H1 (cell line): ENCODE results near the gene SEC16A. TPM values are rescaled to one million over a fixed set of nuclear protein-coding genes. Genes with fewer than 3 reads are reported as not detected.

Experiments used
- CTCF ChIA-PET: fragments of 300-600 bp; sonication (Branson Sonifier 250); formaldehyde crosslinking; loops from one replicate; lab custom pipeline; 2021; ENCODE audit not compliant: partially characterized antibody; lab: Charles Lee
- POLR2A ChIA-PET: fragments of 300-600 bp; sonication (Branson Sonifier 250); formaldehyde crosslinking; loops from one replicate; lab custom pipeline; 2021; ENCODE audit warnings: inconsistent platforms; ENCODE audit not compliant: partially characterized antibody; lab: Charles Lee
- DNase-seq, 2 experiments: peaks; one replicate each; pipeline versions ENCODE4 v3.0.0 to v3.0.0-alpha.2; 2010 to 2022; ENCODE audit warnings: low spot score in 2 of 2, low read depth in 1 of 2, mixed read lengths in 1 of 2
- FAIRE-seq: peaks from 2 replicates; lab custom pipeline; 2011; peaks lifted over from hg19 to GRCh38; lab: Jason Lieb, UNC
- H2AFZ ChIP-seq: 2 replicates; pipeline ENCODE4 v1.8.1; 2012; ENCODE audit warnings: low read length, inconsistent platforms
- H2AK5ac ChIP-seq: 2 replicates; pipeline ENCODE4 v1.6.1; 2013; ENCODE audit warnings: low read depth, low read length
- H2BK120ac ChIP-seq: replicated peaks from 2 replicates; pipeline ENCODE3; 2013; ENCODE audit warnings: low read depth, low read length, inconsistent platforms
- H2BK12ac ChIP-seq: 2 replicates; pipeline ENCODE4 v1.6.1; 2013; ENCODE audit warnings: low read depth, low read length
- H2BK15ac ChIP-seq: 2 replicates; pipeline ENCODE4 v1.6.1; 2013; ENCODE audit warnings: low read length
- H2BK20ac ChIP-seq: 2 replicates; pipeline ENCODE4 v1.6.1; 2013; ENCODE audit warnings: low read length
- H2BK5ac ChIP-seq: 2 replicates; pipeline ENCODE4 v1.6.1; 2013; ENCODE audit warnings: low read depth, low read length
- H3K14ac ChIP-seq: 2 replicates; pipeline ENCODE4 v1.6.1; 2013; ENCODE audit warnings: inconsistent platforms; ENCODE audit not compliant: insufficient read length
- H3K18ac ChIP-seq: 2 replicates; pipeline ENCODE4 v1.6.1; 2013; ENCODE audit warnings: low read length; ENCODE audit errors: extremely low read depth
- H3K23ac ChIP-seq: 2 replicates; pipeline ENCODE4 v1.6.1; 2013; ENCODE audit warnings: inconsistent platforms; ENCODE audit not compliant: insufficient read length
- H3K23me2 ChIP-seq: 2 replicates; pipeline ENCODE4 v1.6.1; 2013; ENCODE audit warnings: low read depth, low read length
- H3K27ac ChIP-seq: 2 replicates; pipeline ENCODE4 v1.6.1; 2011; ENCODE audit warnings: low read depth, low read length, inconsistent platforms
- H3K27me3 ChIP-seq, 4 experiments: replicated peaks in 1 of 4; 1 replicate in 1 of 4; 2 replicates in 3 of 4; pipeline versions ENCODE4 v1.6.1 to v1.8.1; 2011 to 2013; ENCODE audit warnings: low read length in 3 of 4, mild to moderate bottlenecking in 3 of 4, inconsistent platforms in 2 of 4, mixed read lengths in 2 of 4, moderate library complexity in 1 of 4; ENCODE audit not compliant: control insufficient read depth in 3 of 4, insufficient read depth in 3 of 4; ENCODE audit errors: extremely low read depth in 1 of 4
- H3K36me3 ChIP-seq, 4 experiments: 2 replicates each; pipeline versions ENCODE4 v1.6.1 to v1.8.1; 2011 to 2013; ENCODE audit warnings: mild to moderate bottlenecking in 4 of 4, low read length in 3 of 4, moderate library complexity in 2 of 4, control low read depth in 1 of 4, inconsistent platforms in 1 of 4; ENCODE audit not compliant: insufficient read depth in 4 of 4, control insufficient read depth in 2 of 4
- H3K4ac ChIP-seq: replicated peaks from 2 replicates; pipeline ENCODE3; 2013; ENCODE audit warnings: low read length, low read depth, mixed read lengths, inconsistent platforms; ENCODE audit not compliant: insufficient read length
- H3K4me1 ChIP-seq, 4 experiments: replicated peaks in 1 of 4; 1 replicate in 1 of 4; 2 replicates in 3 of 4; pipeline versions ENCODE4 v1.6.1 to v1.8.1; 2011 to 2013; ENCODE audit warnings: low read length in 3 of 4, inconsistent platforms in 2 of 4, mixed read lengths in 1 of 4; ENCODE audit not compliant: insufficient read depth in 4 of 4, control insufficient read depth in 3 of 4
- H3K4me2 ChIP-seq, 2 experiments: 2 replicates each; pipeline versions ENCODE4 v1.6.1 to v1.8.1; 2011 to 2013; ENCODE audit warnings: low read depth in 2 of 2, low read length in 2 of 2, control low read depth in 1 of 2, inconsistent platforms in 1 of 2, mild to moderate bottlenecking in 1 of 2; ENCODE audit not compliant: insufficient read depth in 1 of 2
- H3K4me3 ChIP-seq, 4 experiments: fragments of 200-600, 300-600 bp in 1 of 4; sonication (generic), shearing (Covaris generic), sonication (Bioruptor Twin) in 1 of 4; 2 replicates each; pipeline versions ENCODE4 v1.5.1 to v1.8.1; 2011 to 2016; ENCODE audit warnings: low read length in 4 of 4, low read depth in 3 of 4, control low read depth in 2 of 4, inconsistent platforms in 2 of 4, mild to moderate bottlenecking in 2 of 4, mixed read lengths in 1 of 4, moderate library complexity in 1 of 4; ENCODE audit not compliant: insufficient read depth in 2 of 4; ENCODE audit errors: extremely low read depth in 1 of 4
- H3K56ac ChIP-seq: replicated peaks from 2 replicates; pipeline ENCODE3; 2013; ENCODE audit warnings: low read depth, mild to moderate bottlenecking, mixed read lengths, low read length, inconsistent platforms; ENCODE audit not compliant: insufficient read length
- H3K79me1 ChIP-seq: 2 replicates; pipeline ENCODE4 v1.6.1; 2013; ENCODE audit warnings: low read depth, low read length, control low read depth
- H3K79me2 ChIP-seq, 2 experiments: 2 replicates each; pipeline versions ENCODE4 v1.6.1 to v1.8.1; 2012 to 2013; ENCODE audit warnings: low read length in 2 of 2, mild to moderate bottlenecking in 2 of 2, inconsistent platforms in 1 of 2; ENCODE audit not compliant: insufficient read depth in 2 of 2, control insufficient read depth in 1 of 2
- H3K9ac ChIP-seq, 4 experiments: replicated peaks in 1 of 4; 1 replicate in 1 of 4; 2 replicates in 3 of 4; pipeline versions ENCODE4 v1.6.1 to v1.8.1; 2011 to 2013; ENCODE audit warnings: low read depth in 3 of 4, low read length in 3 of 4, control low read depth in 2 of 4, mild to moderate bottlenecking in 2 of 4, moderate library complexity in 2 of 4, inconsistent platforms in 1 of 4; ENCODE audit errors: extremely low read depth in 1 of 4
- H3K9me3 ChIP-seq, 2 experiments: 2 replicates each; pipeline versions ENCODE4 v1.6.1 to v1.8.1; 2012 to 2013; ENCODE audit warnings: mild to moderate bottlenecking in 2 of 2, moderate library complexity in 2 of 2, control low read depth in 1 of 2, inconsistent platforms in 1 of 2, low read depth in 1 of 2, low read length in 1 of 2, mixed read lengths in 1 of 2; ENCODE audit not compliant: insufficient read depth in 2 of 2
- H4K20me1 ChIP-seq, 2 experiments: replicated peaks in 1 of 2; 2 replicates each; pipeline versions ENCODE3 to v1.8.1; 2011 to 2013; ENCODE audit warnings: inconsistent platforms in 2 of 2, low read length in 2 of 2, mild to moderate bottlenecking in 1 of 2; ENCODE audit not compliant: insufficient read depth in 2 of 2, control insufficient read depth in 1 of 2
- H4K5ac ChIP-seq: 2 replicates; pipeline ENCODE4 v1.6.1; 2013; ENCODE audit warnings: low read length, low read depth, mixed read lengths, inconsistent platforms; ENCODE audit not compliant: insufficient read length
- H4K8ac ChIP-seq: 2 replicates; pipeline ENCODE4 v1.8.0; 2013; ENCODE audit warnings: mild to moderate bottlenecking, moderate library complexity, low read length, inconsistent platforms; ENCODE audit not compliant: insufficient read depth; ENCODE audit errors: extremely low read depth
- H4K91ac ChIP-seq: replicated peaks from 2 replicates; pipeline ENCODE3; 2013; ENCODE audit warnings: low read length, mixed read lengths, inconsistent platforms; ENCODE audit not compliant: insufficient read length
- ATF2 ChIP-seq: IDR thresholded peaks from 2 replicates; pipeline ENCODE4 v1.6.1; 2012; ENCODE audit warnings: low read length, inconsistent platforms
- SUZ12 ChIP-seq: fragments of 200-600 bp; sonication (generic); IDR thresholded peaks from 2 replicates; pipeline ENCODE4 v1.6.1; 2012; ENCODE audit warnings: mild to moderate bottlenecking, inconsistent platforms, low read length, moderate library complexity, mixed read lengths
- TCF12 ChIP-seq: IDR thresholded peaks from 2 replicates; pipeline ENCODE4 v1.6.1; 2011; ENCODE audit warnings: low read depth, mild to moderate bottlenecking, low read length
- WGBS, 2 experiments: shearing (Covaris generic) in 1 of 2; methylation state at CpG; one replicate each; pipeline versions ENCODE4 v1.1.6 to v1.1.7; 2013 to 2015; ENCODE audit warnings: low lambda C conversion rate in 2 of 2, mixed read lengths in 2 of 2, inconsistent platforms in 1 of 2, low coverage in 1 of 2, missing lambda C conversion rate in 1 of 2; ENCODE audit not compliant: insufficient replicate concordance in 2 of 2, insufficient coverage in 1 of 2, insufficient read length in 1 of 2; ENCODE audit errors: extremely low coverage in 1 of 2, missing lambda C conversion rate in 1 of 2; 5-methylcytosine and 5-hydroxymethylcytosine counted together
- polyA plus RNA-seq, 7 experiments: library from polyadenylated mRNA; depleted of rRNA in 3 of 7; stranded (reverse) in 5 of 7; unstranded in 2 of 7; fragments of >200 nt in 5 of 7; fragments of 200-250 nt in 2 of 7; gene quantifications; 1 replicate in 5 of 7; 2 replicates in 1 of 7; 4 replicates in 1 of 7; pipeline versions ENCODE4 v1.2.1 to v1.2.3, GENCODE V29; 2011 to 2013; ENCODE audit warnings: missing spikeins in 2 of 7, mixed read lengths in 2 of 7
- total RNA-seq: library from RNA; stranded (reverse); fragmentation: NEBNext Ultra II Directional; extraction: Animal tissue kit (Norgen Biotek cat#: 25700); gene quantifications from 2 replicates; pipeline ENCODE4 v1.2.1, GENCODE V29; 2021

Gene SEC16A
- total and polyA plus RNA-seq, 2 of the 8 experiments (the other 6 are each of a cell fraction or from before 2014, with no cell fraction given), result 21.6 to 49.0 TPM

DNA sequence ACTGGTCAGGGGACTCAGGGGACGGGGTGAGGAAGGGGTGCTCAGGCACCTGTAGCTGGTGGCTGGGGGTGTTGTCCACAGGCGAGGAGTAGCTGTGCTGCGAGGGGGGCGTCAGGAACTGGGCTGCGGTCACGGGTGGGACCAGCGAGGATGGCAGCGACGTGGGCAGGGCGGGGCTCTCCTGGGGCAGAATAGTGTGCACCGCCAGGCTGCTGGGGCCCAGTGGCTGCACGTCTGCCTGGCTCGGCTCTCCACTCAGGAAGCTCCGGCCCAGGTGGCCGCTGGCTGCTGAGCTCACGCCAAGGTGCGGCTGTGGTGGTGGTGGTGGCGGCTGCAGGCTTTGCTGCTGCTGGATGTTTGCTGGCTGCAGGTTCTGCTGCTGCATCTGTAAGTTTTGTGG, 13.3 kb upstream of the SEC16A start:
- Histone ChIP-seq H3K18ac (no peak overlapping the region), H2BK15ac (no peak overlapping the region), H2BK5ac (no peak overlapping the region), H3K23ac (no peak overlapping the region), H3K9ac (no peak overlapping the region), H4K20me1 (peaks cover 0 to 16% of the 10 kb centered on the region in 2 experiments), H2AFZ (no peak overlapping the region), H3K14ac (no peak overlapping the region), H3K4me1 (no peaks in the 10 kb centered on the region; a peak in 1 of 7 replicates), H2BK20ac (no peak overlapping the region), H2BK120ac (no peak overlapping the region), H3K27ac (no peak overlapping the region), H3K4me2 (no peak overlapping the region), H3K27me3 (no peaks in the 10 kb centered on the region), H4K91ac (no peak overlapping the region), H4K8ac (no peak overlapping the region), H3K4me3 (no peak overlapping the region), H3K23me2 (no peaks in the 10 kb centered on the region), H3K4ac (no peak overlapping the region), H3K36me3 (peaks cover 7 to 50% (median 25%) of the 10 kb centered on the region in 4 experiments; a peak in 6 of 8 replicates), H3K56ac (no peak overlapping the region), H2BK12ac (no peak overlapping the region), H3K9me3 (no peaks in the 10 kb centered on the region), H3K79me1 (no peaks in the 10 kb centered on the region), H4K5ac (no peak overlapping the region), H3K79me2 (no peaks in the 10 kb centered on the region), H2AK5ac (no peak overlapping the region)
- 96% methylated on average over 15 of the region's 18 CpGs; no CpG with 5 or more reads in 1 of the 2 experiments for WGBS, 2 experiments
- TF ChIP-seq ATF2 (no peak), TCF12 (no peak), SUZ12 (no peak)
- ChIA-PET CTCF (interaction anchor here (0.6 to 1.7 kb wide), 5 partner anchors 9 to 136 kb away, joined by 3 to 6 read pairs (median 5); no protein-coding TSS in a partner anchor), POLR2A (interaction anchor here (0.6 to 1.0 kb wide), 2 partner anchors 132 to 145 kb away, joined by 3 read pairs; no protein-coding TSS in a partner anchor)
- FAIRE-seq (no peak), DNase-seq (no peak)
